GM12878 (cell line): ENCODE results near the gene BRSK2. TPM values are rescaled to one million over a fixed set of nuclear protein-coding genes. Genes with fewer than 3 reads are reported as not detected.

ENCODE experiments used
- BCL3 ChIP-seq: IDR thresholded peaks from 2 replicates; pipeline ENCODE4 v1.6.1; 2011; ENCODE audit warnings: borderline replicate concordance, low read depth, mild to moderate bottlenecking, moderate library complexity, low read length; ENCODE audit not compliant: insufficient read depth, poor library complexity, severe bottlenecking
- BCLAF1 ChIP-seq: fragments of 450-650 bp; IDR thresholded peaks from 2 replicates; pipeline ENCODE4 v1.6.1; 2017; ENCODE audit warnings: antibody characterized with exemption, mild to moderate bottlenecking, moderate library complexity
- CUX1 ChIP-seq: IDR thresholded peaks from 2 replicates; pipeline ENCODE4 v1.6.1; 2012; ENCODE audit warnings: improper control_type of control experiment, low read depth, low read length; ENCODE audit not compliant: insufficient replicate concordance
- EZH2 ChIP-seq: IDR thresholded peaks from 2 replicates; pipeline ENCODE4 v1.6.1; 2012; ENCODE audit warnings: low read depth, mild to moderate bottlenecking, control low read depth, inconsistent platforms, low read length, borderline replicate concordance; ENCODE audit not compliant: control insufficient read depth
- HDAC2 ChIP-seq: fragments of 200-600 bp; sonication (generic); IDR thresholded peaks from 2 replicates; pipeline ENCODE4 v1.6.1; 2017
- HDGF ChIP-seq: fragments of 450-650 bp; IDR thresholded peaks from 2 replicates; pipeline ENCODE4 v1.6.1; 2016; ENCODE audit warnings: antibody characterized with exemption
- IKZF1 ChIP-seq: fragments of 450-650 bp; conservative IDR thresholded peaks from 2 replicates; pipeline ENCODE4 v1.6.1; 2017; ENCODE audit warnings: antibody characterized with exemption, mild to moderate bottlenecking
- IRF5 ChIP-seq: fragments of 450-650 bp; IDR thresholded peaks from 2 replicates; pipeline ENCODE4 v1.6.1; 2017; ENCODE audit warnings: borderline replicate concordance
- PML ChIP-seq: IDR thresholded peaks from 2 replicates; pipeline ENCODE4 v1.6.1; 2012; ENCODE audit warnings: low read length, inconsistent platforms
- WRNIP1 ChIP-seq: IDR thresholded peaks from 2 replicates; pipeline ENCODE4 v1.6.1; 2011; ENCODE audit warnings: low read depth, low read length, improper control_type of control experiment, borderline replicate concordance
- ZNF592 ChIP-seq: fragments of 450-650 bp; IDR thresholded peaks from 2 replicates; pipeline ENCODE4 v1.6.1; 2017; ENCODE audit warnings: mild to moderate bottlenecking, moderate library complexity
- ZZZ3 ChIP-seq: IDR thresholded peaks from 2 replicates; pipeline ENCODE4 v1.6.1; 2011; ENCODE audit warnings: low read depth; ENCODE audit not compliant: control insufficient read depth, insufficient read length
- polyA plus RNA-seq, 11 experiments: library from polyadenylated mRNA; depleted of rRNA in 4 of 11; unstranded in 6 of 11; stranded (reverse) in 5 of 11; fragments of >200 nt; fragmentation: Nextera tagmentation in 4 of 11; fragmentation: Illumina TruSeq in 1 of 11; extraction: Ambion mirVana in 4 of 11; extraction: Trizol in 1 of 11; gene quantifications; 1 replicate in 1 of 11; 2 replicates in 10 of 11; pipeline versions ENCODE4 v1.2.1 to v1.2.3, GENCODE V29; 2011 to 2016; ENCODE audit warnings: inconsistent platforms in 2 of 11, missing spikeins in 2 of 11, low read depth in 1 of 11
- total RNA-seq, 4 experiments: library from RNA; depleted of rRNA in 3 of 4; stranded (reverse); fragments of >200 nt in 3 of 4; fragmentation: Illumina TruSeq in 1 of 4; extraction: Trizol in 1 of 4; gene quantifications; 2 replicates each; pipeline versions ENCODE4 v1.2.1 to v1.2.3, GENCODE V29; 2013 to 2021

BRSK2 gene
- total and polyA plus RNA-seq, 10 of the 15 experiments (the other 5 are each of a cell fraction or from before 2014, with no cell fraction given) = 0.13 TPM; not detected in 9

GRCh38 chr11:1399386-1400316, 9.9 kb downstream of the BRSK2 start (continued):
- TF ChIP-seq CUX1 (no peak), EZH2 (no peak), WRNIP1 (no peak), HDGF (no peak), BCL3 (no peak), ZZZ3 (no peak), IRF5 (no peak), BCLAF1 (no peak), ZNF592 (no peak), HDAC2 (no peak), IKZF1 (no peak), PML (no peak)
